Renal cortical epithelial cell (primary cell): ENCODE results near the gene TALDO1. TPM values are rescaled to one million over a fixed set of nuclear protein-coding genes. Genes with fewer than 3 reads are reported as not detected.
A peak's percentile ranks its signal among the peaks of the same experiment; 100 is the strongest.
"Not testable (repeated sequence)": the region's sequence is repeated elsewhere in the genome, so short reads cannot be mapped to it uniquely, and the experiment has no call there.

Experiments used
- DNase-seq: peaks from one replicate; pipeline ENCODE4 v3.0.0-alpha.2; 2011; ENCODE audit warnings: low read depth
- total RNA-seq: library from RNA; depleted of rRNA; stranded (reverse); fragments of >200 nt; gene quantifications from 2 replicates; pipeline ENCODE4 v1.2.3, GENCODE V29; 2014

Gene TALDO1
- total RNA-seq, 1 donor from 2014 or later: 188 TPM

DNA sequence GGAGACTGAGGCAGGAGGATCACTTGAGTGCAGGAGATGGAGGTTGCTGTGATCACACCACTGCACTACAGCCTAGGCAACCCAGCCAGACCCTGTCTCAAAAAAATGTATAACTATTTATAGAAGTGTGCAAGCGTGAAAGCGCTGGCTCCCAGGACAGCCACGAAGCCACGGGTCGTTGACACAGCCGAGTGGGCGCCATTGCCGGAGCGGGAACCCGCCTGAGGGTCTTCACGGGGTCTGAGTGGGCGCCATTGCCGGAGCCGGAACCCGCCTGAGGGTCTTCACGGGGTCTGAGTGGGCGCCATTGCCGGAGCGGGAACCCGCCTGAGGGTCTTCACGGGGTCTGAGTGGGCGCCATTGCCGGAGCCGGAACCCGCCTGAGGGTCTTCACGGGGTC, 12.7 kb upstream of the TALDO1 start:
- not testable (repeated sequence) for DNase-seq

DNA sequence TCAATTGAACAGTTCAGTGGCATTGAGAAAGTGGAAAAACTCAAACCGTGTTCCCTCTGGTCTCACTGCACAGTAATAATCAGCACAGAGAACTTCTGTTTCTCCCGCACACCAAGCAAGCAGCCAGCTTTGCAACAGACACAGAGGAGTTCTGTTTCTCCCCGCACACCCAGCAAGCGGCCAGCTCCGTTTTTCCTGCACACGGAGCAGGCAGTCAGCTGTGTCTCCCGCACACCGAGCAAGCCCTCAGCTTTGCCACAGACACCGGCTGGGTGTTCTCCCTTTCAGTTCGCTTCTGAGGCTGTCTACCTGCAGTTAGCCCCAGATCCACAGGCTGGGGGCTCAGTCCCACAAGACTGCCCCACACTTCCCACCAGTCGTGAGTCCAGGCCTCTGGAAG, 9.9 kb upstream of the TALDO1 start:
- no peak for DNase-seq

DNA sequence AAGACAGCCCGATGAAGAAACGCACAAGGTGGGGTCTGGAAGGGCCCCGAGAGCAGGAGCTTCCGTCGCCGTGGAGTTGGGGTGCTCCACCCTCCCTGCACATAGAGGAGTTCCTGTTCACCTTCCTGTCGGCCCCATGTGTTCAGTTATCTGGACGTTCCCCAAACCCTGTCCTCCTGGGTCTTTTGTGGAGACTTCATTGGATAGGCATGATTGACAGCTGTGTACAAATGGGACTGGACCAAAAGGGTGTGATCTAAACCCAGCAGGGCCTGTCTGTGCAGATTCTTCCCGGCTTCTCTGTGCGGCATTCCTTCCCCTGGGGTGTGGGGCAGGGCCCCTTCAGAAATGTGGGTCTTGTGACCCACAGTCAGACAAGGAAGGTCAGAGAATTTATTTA, 9.4 kb upstream of the TALDO1 start:
- DNase-seq: not testable (repeated sequence)

DNA sequence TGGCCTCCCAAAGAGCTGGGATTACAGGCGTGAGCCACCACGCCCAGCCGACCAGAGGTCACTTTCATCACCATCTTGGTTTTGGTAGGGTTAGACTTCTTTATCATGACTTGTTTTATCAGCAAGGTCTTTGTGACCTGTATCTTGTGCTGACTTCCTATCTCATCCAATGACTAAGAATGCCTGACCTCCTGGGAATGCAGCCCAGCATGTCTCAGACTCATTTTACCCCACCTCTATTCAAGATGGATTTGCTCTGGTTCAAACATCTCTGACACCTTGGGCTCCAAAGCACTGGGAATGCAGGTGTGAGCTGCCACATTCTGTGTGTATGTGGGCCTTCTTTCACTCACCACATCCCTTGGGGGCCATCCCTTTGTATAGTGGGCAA, 5.1 kb upstream of the TALDO1 start:
- no peak for DNase-seq

DNA sequence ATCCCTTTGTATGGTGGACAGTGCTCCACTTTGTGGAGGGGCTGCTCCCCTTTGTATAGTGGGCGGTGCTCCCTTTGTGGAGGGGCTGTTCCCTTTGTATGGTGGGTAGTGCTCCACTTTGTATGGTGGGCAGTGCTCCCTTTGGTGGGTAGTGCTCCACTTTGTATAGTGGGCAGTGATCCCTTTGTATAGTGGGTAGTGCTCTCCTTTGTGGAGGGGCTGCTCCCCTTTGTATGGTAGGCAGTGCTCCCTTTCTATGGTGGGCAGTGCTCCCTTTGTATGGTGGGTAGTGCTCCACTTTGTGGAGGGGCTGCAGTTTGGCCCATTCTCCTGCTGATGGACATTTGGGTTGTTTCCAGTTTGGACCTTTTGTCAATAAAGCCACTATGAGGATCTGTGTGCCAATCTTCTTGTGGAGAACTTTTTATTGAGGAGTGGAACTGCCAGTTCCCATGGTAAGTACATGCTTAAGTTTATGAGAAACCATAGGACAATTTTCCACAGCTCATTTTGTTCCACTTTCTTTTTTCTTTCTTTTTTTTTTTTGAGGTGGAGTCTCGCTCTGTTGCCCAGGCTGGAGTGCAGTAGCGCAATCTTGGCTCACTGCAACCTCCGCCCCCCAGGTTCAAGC, 4.6 kb upstream of the TALDO1 start:
- no peak for DNase-seq

DNA sequence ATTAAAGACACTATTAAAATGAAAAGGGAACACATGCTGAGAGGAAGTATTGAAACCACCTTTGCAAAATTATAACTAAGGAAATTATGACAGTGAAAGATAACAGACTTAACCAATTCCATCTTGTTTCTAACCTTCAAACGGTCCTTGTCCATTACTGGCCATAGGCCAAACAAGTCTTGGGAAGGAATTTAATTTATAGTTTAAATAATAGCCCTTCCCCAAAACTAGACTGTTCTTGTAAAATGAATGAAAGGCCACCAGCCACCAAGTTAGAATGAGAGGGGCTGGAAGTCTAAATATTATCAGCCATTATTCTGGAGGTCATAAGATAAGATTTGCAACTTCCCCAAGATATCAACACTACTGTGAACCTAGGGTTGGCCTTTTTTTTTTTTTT, 1.8 kb upstream of the TALDO1 start:
- DNase-seq: no peak

DNA sequence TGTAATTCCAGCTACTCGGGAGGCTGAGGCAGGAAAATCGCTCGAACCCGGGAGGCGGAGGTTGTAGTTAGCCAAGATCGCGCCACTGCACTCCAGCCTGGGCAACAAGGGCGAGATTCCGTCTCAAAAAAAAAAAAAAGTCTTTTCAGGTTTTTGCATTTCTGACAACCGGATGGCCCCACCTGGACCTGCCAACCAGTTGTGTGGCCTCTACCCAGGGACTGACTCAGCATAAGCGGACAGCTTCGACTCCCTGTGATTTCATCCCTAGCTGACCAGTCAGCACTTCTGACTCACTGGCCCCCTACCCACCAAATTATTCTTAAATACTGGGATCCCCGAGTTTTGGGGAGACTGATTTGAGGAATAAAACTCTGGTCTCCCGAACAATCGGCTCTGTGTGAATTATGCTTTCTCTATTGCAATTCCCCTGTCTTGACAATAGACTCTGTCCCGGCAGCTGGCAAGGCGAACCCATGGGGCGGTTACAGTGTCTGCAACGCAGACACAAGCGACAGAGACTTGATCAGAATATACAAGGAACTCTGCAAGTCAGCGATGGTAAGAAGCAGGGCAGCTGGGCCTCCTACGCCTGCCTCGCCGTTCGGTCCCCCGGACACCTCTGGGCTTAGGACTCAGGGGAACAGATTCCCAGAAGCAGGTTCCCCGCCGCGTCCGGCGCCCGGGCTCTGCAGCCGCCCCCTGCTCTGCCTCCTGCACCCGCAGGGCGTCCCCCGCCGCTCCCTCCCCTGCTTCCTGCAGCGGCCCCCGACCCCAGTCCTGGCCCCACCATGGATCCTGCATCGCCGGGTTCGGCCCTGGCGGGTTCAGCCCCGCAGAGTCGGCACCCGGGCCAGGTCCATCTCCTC, 741 bp upstream of the TALDO1 start:
- DNase-seq: peak; percentile 48

DNA sequence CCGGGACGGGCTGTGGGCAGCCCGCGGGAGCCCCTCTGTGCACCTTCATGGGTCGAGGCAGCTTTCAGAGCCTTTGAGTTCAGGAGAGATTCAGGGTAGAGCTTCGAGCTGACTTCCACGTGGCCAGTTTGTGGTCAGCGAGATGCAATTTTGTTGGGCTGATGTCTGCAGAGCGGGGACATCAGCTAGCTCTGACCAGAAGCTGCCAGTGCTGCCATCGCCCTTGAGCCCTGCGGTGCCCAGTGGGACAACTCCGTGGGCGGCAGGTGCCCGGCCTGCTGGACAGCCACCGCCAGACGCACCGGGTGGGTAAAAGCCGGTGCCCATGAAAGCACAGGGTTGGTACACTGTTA, 719 bp downstream of the TALDO1 start:
- no peak for DNase-seq

DNA sequence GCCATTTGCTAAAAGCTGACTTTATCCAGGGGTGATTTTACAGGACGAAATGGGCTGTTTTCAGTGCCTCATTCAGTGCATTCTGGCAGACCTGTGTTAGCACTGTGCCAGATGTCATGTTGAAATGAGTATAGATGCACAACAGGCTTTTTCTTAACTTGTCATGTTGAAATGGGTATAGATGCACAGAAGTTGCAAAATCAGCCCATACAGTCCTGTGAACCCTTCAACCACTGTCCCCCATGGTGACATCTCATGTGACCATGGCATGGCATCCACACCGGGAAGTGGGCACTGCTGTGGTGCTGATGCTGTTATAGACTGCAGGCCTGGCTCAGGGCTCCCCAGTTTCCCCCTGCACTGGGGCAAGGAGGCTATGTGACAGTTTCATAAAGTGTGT, 2.5 kb downstream of the TALDO1 start:
- no peak for DNase-seq

DNA sequence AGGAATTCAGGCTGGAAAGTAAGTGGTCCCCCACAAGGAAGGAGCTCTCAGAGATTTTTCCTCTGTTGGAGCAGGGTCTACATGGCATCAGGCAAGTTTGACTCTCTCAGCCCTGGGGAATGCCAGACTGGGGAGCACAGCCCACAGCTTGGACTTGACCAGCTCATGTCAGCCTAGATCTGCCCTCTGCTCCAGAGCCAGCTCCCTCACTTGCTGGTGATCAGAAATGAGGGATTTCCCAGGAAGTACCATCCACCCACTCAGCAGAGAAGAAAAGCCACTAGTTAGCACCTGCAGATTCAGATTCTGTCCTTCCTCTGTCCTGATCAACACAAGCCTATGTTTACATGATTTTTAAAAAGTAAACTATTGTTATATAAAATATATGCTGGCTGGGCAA, 13.0 kb downstream of the TALDO1 start:
- DNase-seq: no peak

DNA sequence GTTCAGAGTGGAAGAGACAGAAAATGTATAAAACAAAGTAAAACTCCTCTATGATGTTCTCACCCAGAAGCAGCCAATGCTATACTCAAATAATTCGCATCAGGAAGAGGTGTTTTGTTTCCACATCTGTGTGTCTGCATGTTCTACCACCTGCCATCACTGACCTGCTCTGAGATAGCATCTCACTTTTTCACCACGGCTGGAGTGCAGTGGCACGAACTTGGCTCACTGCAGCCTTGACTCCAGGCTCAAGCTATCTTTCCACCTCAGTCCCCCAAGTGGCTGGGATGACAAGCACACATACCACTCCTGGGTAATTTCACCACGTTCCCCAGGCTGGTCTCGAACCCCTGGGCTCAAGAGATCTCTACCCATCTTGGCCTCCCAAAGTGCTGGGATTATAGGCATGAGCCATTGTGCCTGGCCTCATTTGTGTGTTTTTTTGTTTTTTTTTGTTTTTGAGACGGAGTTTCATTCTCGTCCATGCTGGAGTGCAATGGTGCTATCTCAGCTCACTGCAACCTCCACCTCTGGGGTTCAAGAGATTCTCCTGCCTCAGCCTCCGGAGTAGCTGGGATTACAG, 14.4 kb downstream of the TALDO1 start:
- no peak for DNase-seq

DNA sequence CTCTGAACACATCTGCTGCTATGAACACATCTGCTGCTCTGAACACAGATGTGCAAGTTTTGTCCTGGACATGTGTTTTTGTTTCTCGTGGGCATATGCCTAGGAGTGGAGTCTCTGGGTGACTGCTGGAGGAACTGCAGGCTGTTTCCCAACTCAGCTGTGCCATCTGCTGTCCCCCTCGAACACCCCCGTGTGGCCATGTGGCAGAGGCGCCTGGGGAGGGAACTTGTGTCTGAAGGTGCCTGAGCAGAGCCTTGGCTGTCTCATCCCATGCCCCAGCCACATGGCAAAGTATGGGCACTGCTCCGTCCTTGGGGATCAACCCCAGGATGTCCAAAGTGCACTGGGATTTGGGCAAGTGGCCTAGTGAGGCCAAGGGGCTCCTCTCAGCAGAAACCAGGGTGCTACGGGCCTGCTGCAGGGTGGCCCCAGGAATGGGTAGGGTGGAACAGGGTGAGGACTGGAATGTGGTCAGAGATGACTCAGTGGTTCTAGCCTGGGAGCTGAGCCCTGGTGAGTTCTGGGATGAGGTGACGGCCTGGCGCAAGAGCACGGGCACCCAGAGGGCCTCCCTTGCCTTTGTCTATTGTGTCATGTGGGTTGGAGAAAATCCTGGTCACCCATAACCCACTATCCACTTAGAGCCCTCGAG, 15.3 kb downstream of the TALDO1 start:
- peak; percentile 78 for DNase-seq

DNA sequence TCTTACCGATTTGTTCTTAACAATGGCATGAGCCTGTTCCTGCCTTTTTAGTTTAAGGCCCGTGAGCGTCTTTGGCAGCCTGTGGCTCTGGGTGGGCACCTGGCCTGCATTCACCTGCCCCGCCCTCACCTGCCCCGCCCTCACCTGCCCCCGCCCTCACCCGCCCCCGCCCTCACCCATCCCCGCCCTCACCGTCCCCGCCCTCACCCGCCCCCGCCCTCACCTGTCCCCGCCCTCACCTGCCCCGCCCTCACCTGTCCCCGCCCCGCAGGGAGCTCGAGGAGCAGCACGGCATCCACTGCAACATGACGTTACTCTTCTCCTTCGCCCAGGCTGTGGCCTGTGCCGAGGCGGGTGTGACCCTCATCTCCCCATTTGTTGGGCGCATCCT, 15.8 kb downstream of the TALDO1 start:
- no peak for DNase-seq

DNA sequence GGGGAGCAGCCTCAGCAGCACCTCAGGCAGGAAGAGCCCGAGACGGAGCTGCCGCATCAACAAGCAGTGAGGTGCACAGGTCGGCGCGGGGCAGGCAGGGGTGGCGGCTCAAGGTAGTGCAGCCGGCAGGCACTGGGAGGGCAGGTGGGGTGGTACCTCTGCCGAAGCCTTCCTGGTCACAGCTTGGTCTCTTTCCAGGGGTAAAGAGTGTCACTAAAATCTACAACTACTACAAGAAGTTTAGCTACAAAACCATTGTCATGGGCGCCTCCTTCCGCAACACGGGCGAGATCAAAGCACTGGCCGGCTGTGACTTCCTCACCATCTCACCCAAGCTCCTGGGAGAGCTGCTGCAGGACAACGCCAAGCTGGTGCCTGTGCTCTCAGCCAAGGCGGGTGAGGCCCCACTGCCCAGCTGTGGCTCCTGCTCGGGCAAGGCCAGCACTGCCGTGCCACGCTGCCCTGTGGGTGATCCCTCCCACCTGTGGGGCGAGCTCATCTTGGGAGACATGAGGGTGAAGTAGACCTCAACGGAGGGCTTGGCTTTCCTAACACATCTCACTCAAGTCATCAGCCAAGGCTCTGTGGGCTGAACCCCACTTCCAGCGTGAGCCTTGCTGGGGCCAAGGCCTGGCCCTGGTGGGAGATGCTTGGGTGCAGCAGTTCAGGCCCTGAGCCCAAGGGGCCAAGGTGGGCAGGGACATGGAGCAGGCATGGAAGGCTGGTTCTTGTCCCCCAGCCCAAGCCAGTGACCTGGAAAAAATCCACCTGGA, 16.5 kb downstream of the TALDO1 start:
- no peak for DNase-seq

DNA sequence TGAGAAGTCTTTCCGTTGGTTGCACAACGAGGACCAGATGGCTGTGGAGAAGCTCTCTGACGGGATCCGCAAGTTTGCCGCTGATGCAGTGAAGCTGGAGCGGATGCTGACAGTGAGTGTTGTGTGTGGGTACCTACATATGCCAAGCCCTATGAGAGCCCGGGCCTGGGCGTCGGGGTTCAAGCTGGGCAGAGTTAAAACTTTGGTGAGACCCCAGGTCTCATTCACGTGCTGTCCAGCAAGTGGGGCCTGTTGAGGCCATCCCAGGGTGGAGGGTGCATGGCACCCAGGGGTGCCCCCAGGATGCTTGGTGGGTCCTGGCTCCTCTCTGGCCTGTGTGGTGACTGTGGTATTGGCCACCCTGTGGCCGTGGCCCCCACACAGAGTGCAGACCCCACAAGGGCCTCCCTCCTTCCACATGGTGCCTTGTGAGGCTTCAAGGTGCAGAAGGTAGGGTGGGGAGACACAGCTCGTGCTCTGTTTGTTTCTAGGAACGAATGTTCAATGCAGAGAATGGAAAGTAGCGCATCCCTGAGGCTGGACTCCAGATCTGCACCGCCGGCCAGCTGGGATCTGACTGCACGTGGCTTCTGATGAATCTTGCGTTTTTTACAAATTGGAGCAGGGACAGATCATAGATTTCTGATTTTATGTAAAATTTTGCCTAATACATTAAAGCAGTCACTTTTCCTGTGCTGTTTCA, 17.2 kb downstream of the TALDO1 start:
- DNase-seq: no peak

DNA sequence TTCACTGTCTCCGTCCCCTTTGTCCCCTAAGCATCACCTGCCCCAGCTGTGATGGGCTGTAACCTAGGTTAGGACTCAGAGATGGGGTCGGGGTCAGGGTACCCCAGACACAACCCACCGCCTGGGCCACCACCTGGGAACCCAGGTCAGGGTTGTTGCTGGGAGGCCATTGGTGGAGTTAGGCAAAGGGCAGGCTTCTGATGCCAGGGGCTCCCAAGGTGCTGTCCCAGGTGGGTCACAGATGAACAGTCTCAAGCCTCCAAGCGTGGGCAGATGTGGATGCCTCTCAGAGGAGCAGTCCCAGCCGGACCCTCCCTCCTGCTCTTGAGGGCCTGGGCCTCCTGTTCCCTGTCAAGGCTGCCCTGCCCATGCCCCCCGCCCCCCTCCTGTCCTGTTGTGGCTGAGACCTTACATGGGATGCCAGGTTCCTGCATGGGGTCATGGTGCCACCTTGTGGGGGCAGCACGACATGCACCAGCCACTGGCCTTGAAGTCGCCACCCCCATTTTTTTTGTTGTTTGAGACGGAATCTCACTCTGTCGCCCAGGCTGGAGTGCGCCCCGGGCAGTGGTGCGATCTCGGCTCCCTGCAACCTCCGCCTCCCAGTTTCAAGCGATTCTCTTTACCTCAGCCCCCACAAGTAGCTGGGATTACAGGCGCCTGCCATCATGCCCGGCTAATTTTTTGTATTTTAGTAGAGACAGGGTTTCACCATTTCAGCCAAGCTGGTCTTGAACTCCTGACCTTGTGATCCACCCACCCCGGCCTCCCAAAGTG, 17.9 kb downstream of the TALDO1 start:
- DNase-seq: peak; percentile 30

DNA sequence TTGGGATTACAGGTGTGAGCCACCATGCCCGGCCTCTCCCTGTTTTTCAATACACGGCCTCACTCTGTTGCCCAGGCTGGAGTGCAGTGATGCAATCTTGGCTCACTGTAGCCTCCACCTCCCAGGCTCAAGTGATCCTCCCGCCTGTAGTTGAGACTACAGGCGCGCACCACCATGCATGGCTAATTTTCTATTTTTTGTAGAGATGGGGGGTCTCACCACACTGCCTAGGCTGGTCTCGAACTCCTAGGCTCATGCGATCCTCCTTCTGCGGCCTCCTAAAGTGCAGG, 18.5 kb downstream of the TALDO1 start:
- DNase-seq: no peak

DNA sequence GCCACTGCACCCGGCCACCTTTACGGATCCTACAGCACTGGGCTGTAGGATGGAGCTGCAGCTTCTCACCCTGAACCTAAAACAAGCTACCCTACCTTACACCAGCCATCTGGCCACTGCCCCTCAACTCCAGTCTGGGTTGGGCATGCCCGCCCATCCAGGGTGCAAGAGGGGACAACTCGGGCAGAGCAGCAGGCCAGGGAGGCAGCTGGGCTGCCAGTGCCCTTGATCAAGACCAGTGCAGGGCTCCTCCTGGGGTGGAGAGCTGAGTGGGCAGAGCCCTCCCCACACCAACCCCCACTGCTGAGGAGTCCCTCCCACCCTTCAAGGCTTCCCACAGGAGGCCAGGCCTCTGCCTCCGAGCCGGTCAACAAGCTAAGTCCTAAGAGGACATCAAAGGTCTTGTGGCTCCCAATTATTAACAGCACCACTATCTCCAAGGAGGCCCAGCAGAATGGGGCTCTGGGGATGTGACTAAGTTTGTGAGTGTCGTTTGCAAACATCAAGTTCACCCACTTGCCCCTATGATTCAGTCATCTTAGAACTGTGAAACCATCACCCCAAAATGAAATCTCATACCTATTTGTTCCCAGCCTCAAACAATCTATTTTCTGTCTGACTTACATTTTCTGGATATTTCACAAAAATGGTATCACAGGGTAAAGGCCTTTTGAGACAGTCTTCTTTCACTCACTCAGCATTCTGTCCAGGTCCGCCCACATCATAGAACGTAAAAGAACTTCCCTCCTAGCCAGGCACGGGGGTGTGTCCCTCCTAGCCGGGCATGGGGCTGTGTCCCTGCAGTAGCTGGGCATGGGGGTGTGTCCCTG, 19.1 kb downstream of the TALDO1 start:
- no peak for DNase-seq

DNA sequence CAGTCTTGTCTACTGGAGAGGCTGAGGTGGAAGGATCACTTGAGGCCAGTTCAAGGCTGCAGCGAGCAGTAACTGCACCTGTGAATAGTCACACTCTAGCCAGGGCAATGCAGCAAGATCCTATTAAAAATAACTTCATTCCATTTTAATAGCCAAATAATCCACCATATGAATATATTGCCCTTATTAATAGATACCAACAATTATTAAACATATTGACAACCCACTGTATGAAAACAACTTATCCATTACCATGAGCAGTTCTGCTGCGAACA, 19.6 kb downstream of the TALDO1 start:
- no peak for DNase-seq

DNA sequence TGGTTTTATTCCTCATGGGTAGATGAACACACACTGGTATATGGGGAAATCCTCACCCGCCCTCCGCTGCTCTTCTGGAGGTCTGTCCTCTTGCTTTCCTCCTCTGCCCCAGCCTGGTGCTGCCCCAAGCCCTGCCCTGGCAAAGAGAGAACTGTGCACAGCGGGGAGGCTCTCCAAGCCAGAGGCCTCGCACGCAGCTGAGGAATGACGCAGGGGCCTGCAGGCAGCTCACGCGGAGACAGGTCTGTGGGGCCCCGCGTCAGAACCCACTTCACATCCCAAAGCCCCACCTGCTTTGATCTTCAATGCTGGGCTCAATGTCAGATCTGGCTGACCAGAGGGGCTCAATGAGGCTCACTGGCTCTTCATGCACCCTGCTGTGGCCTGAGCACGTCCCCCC, 20.0 kb downstream of the TALDO1 start:
- no peak for DNase-seq
